GM12878 (cell line): ENCODE data around the gene CDKN3. TPM values are rescaled to one million over a fixed set of nuclear protein-coding genes. Genes with fewer than 3 reads are reported as not detected.

ENCODE experiments used
- ATAC-seq: fragments of 200-7000 bp; cut with Tn5 transposase; 3 replicates; pipeline ENCODE4 v1.9.1; 2020; ENCODE audit warnings: mild to moderate bottlenecking, moderate library complexity
- BruUV-seq: library from RNA; stranded (reverse); fragments of 400-500 nt; replicated peaks from 2 replicates; lab custom pipeline; 2021; lab: Mats Ljungman, UMichigan
- CTCF ChIA-PET: fragments of 300-600 bp; sonication (Branson Sonifier 250); formaldehyde crosslinking; extraction: SDS; loops from one replicate; lab custom pipeline; 2021; ENCODE audit warnings: inconsistent platforms; lab: Yijun Ruan, JAX
- POLR2A ChIA-PET: fragments of 350-600 bp; formaldehyde crosslinking; extraction: SDS; loops from one replicate; lab custom pipeline; 2021; ENCODE audit warnings: inconsistent platforms; lab: Charles Lee
- RAD21 ChIA-PET: fragments of 300-600 bp; sonication (Branson Sonifier 250); formaldehyde crosslinking; loops from one replicate; lab custom pipeline; 2023; ENCODE audit warnings: antibody characterized with exemption; ENCODE audit not compliant: unreplicated experiment; lab: Charles Lee
- SMC1A ChIA-PET: fragments of 300-600 bp; sonication (Branson Sonifier 250); formaldehyde crosslinking; loops from one replicate; lab custom pipeline; 2023; ENCODE audit not compliant: unreplicated experiment, uncharacterized antibody; lab: Charles Lee
- DNase-seq: peaks from one replicate; pipeline ENCODE4 v3.0.0-alpha.2; 2011; ENCODE audit warnings: low read depth, low spot score
- FAIRE-seq: peaks from 3 replicates; lab custom pipeline; 2011; peaks lifted over from hg19 to GRCh38; lab: Jason Lieb, UNC
- H2AFZ ChIP-seq: 2 replicates; pipeline ENCODE4 v1.6.0; 2011; ENCODE audit warnings: low read depth, low read length, control low read depth; ENCODE audit not compliant: control insufficient read depth
- H3K27ac ChIP-seq: 2 replicates; pipeline ENCODE4 v1.5.1; 2011; ENCODE audit warnings: control low read depth; ENCODE audit not compliant: control insufficient read depth, insufficient read depth
- H3K27me3 ChIP-seq, 2 experiments: replicated peaks in 1 of 2; 2 replicates each; pipeline versions ENCODE4 v1.6.0 to v1.6.1; 2011; ENCODE audit warnings: low read length in 1 of 2; ENCODE audit not compliant: control insufficient read depth in 2 of 2, insufficient read depth in 2 of 2
- H3K36me3 ChIP-seq, 2 experiments: 2 replicates each; pipeline ENCODE4 v1.5.1; 2011; ENCODE audit warnings: low read length in 1 of 2; ENCODE audit not compliant: control insufficient read depth in 2 of 2, insufficient read depth in 2 of 2
- H3K4me1 ChIP-seq: 2 replicates; pipeline ENCODE4 v1.6.1; 2011; ENCODE audit warnings: mild to moderate bottlenecking, low read length, moderate library complexity, mixed read lengths; ENCODE audit not compliant: control insufficient read depth, insufficient read depth
- H3K4me2 ChIP-seq: 2 replicates; pipeline ENCODE4 v1.6.0; 2011; ENCODE audit warnings: control low read depth; ENCODE audit not compliant: control insufficient read depth, insufficient read depth
- H3K4me3 ChIP-seq: fragments of 200-600 bp; sonication (generic); 2 replicates; pipeline ENCODE4 v1.5.1; 2016
- H3K79me2 ChIP-seq: 2 replicates; pipeline ENCODE4 v1.6.0; 2011; ENCODE audit warnings: low read length; ENCODE audit not compliant: control insufficient read depth, insufficient read depth
- H3K9ac ChIP-seq: 2 replicates; pipeline ENCODE4 v1.8.0; 2011; ENCODE audit warnings: low read length, control low read depth, mixed read lengths; ENCODE audit not compliant: control insufficient read depth, insufficient read depth
- H3K9me3 ChIP-seq: replicated peaks from 3 replicates; pipeline ENCODE4 v1.5.1; 2011; ENCODE audit warnings: mild to moderate bottlenecking, low read length; ENCODE audit not compliant: control insufficient read depth, insufficient read depth
- H4K20me1 ChIP-seq: 2 replicates; pipeline ENCODE4 v1.6.0; 2011; ENCODE audit not compliant: control insufficient read depth, insufficient read depth
- BHLHE40 ChIP-seq, 2 experiments: fragments of 450-650 bp in 1 of 2; IDR thresholded peaks; 2 replicates each; pipeline ENCODE4 v1.6.1; 2011 to 2017; ENCODE audit warnings: low read depth in 2 of 2, borderline replicate concordance in 1 of 2, improper control_type of control experiment in 1 of 2, low read length in 1 of 2, mild to moderate bottlenecking in 1 of 2
- CEBPZ ChIP-seq: fragments of 150-350 bp; IDR thresholded peaks from 2 replicates; pipeline ENCODE4 v1.6.1; 2016; ENCODE audit warnings: low read depth, low read length
- CREB1 ChIP-seq: IDR thresholded peaks from 2 replicates; pipeline ENCODE4 v1.6.1; 2012; ENCODE audit warnings: low read depth, mild to moderate bottlenecking, inconsistent platforms
- FOXM1 ChIP-seq: IDR thresholded peaks from 2 replicates; pipeline ENCODE4 v1.6.1; 2012; ENCODE audit warnings: low read depth, mild to moderate bottlenecking, inconsistent platforms, low read length, moderate library complexity
- MXI1 ChIP-seq: fragments of 150-350 bp; IDR thresholded peaks from 2 replicates; pipeline ENCODE4 v1.6.1; 2011; ENCODE audit warnings: low read depth, mild to moderate bottlenecking, inconsistent platforms, low read length, improper control_type of control experiment
- PRDM15 ChIP-seq: fragments of 450-650 bp; formaldehyde crosslinking; IDR thresholded peaks from 2 replicates; pipeline ENCODE4 v1.4.0; 2020; ENCODE audit warnings: mild to moderate bottlenecking, moderate library complexity
- RAD21 ChIP-seq: IDR thresholded peaks from 2 replicates; pipeline ENCODE4 v1.6.1; 2011; ENCODE audit warnings: mild to moderate bottlenecking, low read depth, low read length, moderate library complexity; ENCODE audit not compliant: insufficient read depth
- SPI1 ChIP-seq: IDR thresholded peaks from 2 replicates; pipeline ENCODE4 v1.6.1; 2011; ENCODE audit warnings: low read depth, mild to moderate bottlenecking, low read length, moderate library complexity, borderline replicate concordance; ENCODE audit not compliant: insufficient read depth
- TAF1 ChIP-seq: IDR thresholded peaks from 2 replicates; pipeline ENCODE4 v1.6.1; 2011; ENCODE audit warnings: mild to moderate bottlenecking, low read depth, low read length, borderline replicate concordance
- ZBED1 ChIP-seq: IDR thresholded peaks from 2 replicates; pipeline ENCODE4 v1.6.1; 2016; ENCODE audit warnings: borderline replicate concordance
- WGBS: methylation state at CpG from one replicate; pipeline ENCODE4 v1.1.6; 2016; ENCODE audit warnings: low lambda C conversion rate; ENCODE audit not compliant: insufficient replicate concordance, insufficient coverage; ENCODE audit errors: missing lambda C conversion rate; 5-methylcytosine and 5-hydroxymethylcytosine counted together
- in situ Hi-C: fragments of 300-500 bp; cut with MboI; formaldehyde crosslinking; loops from 9 replicates; pipeline ENCODE4 v1.14.3; 2018; ENCODE audit warnings: mixed read lengths
- intact Hi-C: fragments of 100-400 bp; cut with micrococcal nuclease; formaldehyde crosslinking; loops from one replicate; pipeline ENCODE4 v1.14.2; 2022; ENCODE audit not compliant: unreplicated experiment
- polyA plus RNA-seq, 11 experiments: library from polyadenylated mRNA; depleted of rRNA in 4 of 11; unstranded in 6 of 11; stranded (reverse) in 5 of 11; fragments of >200 nt; fragmentation: Nextera tagmentation in 4 of 11; fragmentation: Illumina TruSeq in 1 of 11; extraction: Ambion mirVana in 4 of 11; extraction: Trizol in 1 of 11; gene quantifications; 1 replicate in 1 of 11; 2 replicates in 10 of 11; pipeline versions ENCODE4 v1.2.1 to v1.2.3, GENCODE V29; 2011 to 2016; ENCODE audit warnings: inconsistent platforms in 2 of 11, missing spikeins in 2 of 11, low read depth in 1 of 11
- total RNA-seq, 4 experiments: library from RNA; depleted of rRNA in 3 of 4; stranded (reverse); fragments of >200 nt in 3 of 4; fragmentation: Illumina TruSeq in 1 of 4; extraction: Trizol in 1 of 4; gene quantifications; 2 replicates each; pipeline versions ENCODE4 v1.2.1 to v1.2.3, GENCODE V29; 2013 to 2021

Gene CDKN3
- total and polyA plus RNA-seq, 10 of the 15 experiments (the other 5 are each of a cell fraction or from before 2014, with no cell fraction given), result 54.9 to 197 (median 111) TPM

DNA sequence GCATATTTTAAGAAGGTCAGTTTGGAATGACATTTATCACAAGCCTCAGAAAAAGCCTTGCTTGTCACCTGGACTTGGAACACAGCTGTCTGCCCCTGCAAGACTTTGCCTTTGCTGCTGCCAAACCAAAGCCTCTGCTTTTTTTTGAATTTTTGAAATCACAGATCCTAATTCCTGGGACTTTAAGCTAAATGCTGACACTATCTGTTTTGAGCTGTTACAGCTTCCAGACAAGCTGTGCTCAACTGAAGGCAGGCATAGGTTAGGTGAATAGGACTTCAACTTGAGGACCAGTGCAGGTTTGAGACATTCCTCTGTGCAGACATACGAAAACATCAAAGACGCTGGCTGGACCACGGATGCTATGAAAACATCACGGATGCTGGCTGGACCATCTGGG, 11.3 kb upstream of the CDKN3 start (continued):
- TF ChIP-seq PRDM15 (CRISPR knock-in tag) (no peak), CEBPZ (no peak)

DNA sequence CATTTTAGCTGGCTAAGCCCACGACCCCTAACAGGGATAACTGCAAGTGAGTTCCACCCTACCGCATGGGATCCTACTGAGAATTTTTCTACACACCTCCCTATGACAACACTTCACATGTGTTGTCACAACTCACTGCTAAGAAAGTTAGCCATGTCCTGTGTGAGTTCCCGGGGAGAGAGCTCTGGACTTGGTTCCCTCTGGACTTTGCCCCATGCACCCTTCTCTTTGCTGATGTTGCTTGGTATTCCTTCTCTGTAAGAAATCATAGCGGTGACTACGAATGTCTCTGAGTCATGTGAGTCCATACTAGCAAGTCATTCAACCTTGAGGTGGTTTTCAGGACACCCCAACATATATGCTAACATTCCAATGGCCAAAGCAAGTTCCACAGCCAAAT, 9.5 kb upstream of the CDKN3 start:
- RAD21 ChIA-PET, result no interaction called here
- H3K79me2 ChIP-seq, result no peaks in the 10 kb centered on the region
- no peak overlapping the region for H3K27ac ChIP-seq
- SMC1A ChIA-PET, result interaction anchor here (0.9 kb wide), 1 partner anchor 11 kb away, joined by 4 read pairs; no protein-coding TSS in a partner anchor
- no peak for DNase-seq
- ATAC-seq, result no peak
- H3K4me1 ChIP-seq, result no peaks in the 10 kb centered on the region
- CTCF ChIA-PET, result interaction anchor here (1.0 to 1.4 kb wide), 2 partner anchors 21 to 39 kb away, joined by 3 to 6 read pairs; no protein-coding TSS in a partner anchor
- no peaks in the 10 kb centered on the region for H3K36me3 ChIP-seq
- H2AFZ ChIP-seq, result no peak overlapping the region
- intact Hi-C loops, result no loop called here
- in situ Hi-C loops, result no loop called here
- POLR2A ChIA-PET, result no interaction called here
- BruUV-seq, result no TSS peak
- H4K20me1 ChIP-seq, result no peaks in the 10 kb centered on the region
- no peak for FAIRE-seq
- H3K4me3 ChIP-seq, result no peak overlapping the region
- H3K4me2 ChIP-seq, result no peak overlapping the region
- no peaks in the 10 kb centered on the region for H3K9me3 ChIP-seq
- 52% methylated on average over 5 of the region's 5 CpGs for WGBS
- H3K9ac ChIP-seq, result no peak overlapping the region
- no peaks in the 10 kb centered on the region for H3K27me3 ChIP-seq
- TF ChIP-seq FOXM1, result no peak
- TF ChIP-seq ZBED1, result no peak
- TF ChIP-seq MXI1, result no peak
- TF ChIP-seq TAF1, result no peak
- no peak for TF ChIP-seq SPI1
- no peak for TF ChIP-seq RAD21
- TF ChIP-seq BHLHE40 (IDR thresholded peaks at IDR 0.05; ENCODE audit: borderline replicate concordance in 1 of 2, low read depth in 2 of 2, low read length in 1 of 2), result no peak
- no peak for TF ChIP-seq CREB1
- no peak for TF ChIP-seq CEBPZ
